ENCODE data around the gene LHX5. TPM values are rescaled to one million over a fixed set of nuclear protein-coding genes. Genes with fewer than 3 reads are reported as not detected.

LHX5 gene
- not detected for polyA plus RNA-seq (2012; ENCODE audit: low read depth, missing spikeins)

DNA sequence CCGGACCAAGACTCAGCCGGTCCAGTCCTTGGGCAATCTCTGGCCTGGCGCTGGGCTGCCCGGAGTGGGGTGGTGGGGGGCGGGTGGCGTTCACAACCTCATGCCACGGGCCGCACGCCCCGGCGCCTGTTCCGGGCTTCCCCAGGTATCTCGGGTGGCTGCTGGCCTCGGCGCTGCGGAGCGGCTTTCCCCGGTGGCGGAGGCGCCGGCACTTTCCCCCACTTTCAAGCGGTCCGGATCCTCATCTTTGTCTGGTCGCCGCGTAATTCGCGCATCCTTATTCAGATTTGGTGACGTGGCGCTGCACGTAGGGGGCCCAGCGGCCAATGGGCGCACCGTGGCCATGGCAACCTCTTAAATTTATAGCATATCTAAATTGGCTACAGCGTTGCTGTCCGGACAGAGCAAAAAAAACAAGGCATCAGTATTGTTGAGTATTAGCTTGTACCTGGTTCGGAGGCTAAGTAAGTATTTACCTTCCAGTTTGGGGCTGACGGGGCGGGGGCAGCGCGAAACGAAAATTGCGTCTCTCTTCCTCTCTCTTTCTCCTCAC is at the start of gene LHX5:
Gene LHX5 (minus strand): TSS at position 253 of the 553 bp plus-strand sequence. CDS start 373 bp downstream, outside the sequence.
- DNase-seq (ENCODE audit: insufficient read length, low spot score) (peak; percentile 17), FAIRE-seq (no peak)

DNA sequence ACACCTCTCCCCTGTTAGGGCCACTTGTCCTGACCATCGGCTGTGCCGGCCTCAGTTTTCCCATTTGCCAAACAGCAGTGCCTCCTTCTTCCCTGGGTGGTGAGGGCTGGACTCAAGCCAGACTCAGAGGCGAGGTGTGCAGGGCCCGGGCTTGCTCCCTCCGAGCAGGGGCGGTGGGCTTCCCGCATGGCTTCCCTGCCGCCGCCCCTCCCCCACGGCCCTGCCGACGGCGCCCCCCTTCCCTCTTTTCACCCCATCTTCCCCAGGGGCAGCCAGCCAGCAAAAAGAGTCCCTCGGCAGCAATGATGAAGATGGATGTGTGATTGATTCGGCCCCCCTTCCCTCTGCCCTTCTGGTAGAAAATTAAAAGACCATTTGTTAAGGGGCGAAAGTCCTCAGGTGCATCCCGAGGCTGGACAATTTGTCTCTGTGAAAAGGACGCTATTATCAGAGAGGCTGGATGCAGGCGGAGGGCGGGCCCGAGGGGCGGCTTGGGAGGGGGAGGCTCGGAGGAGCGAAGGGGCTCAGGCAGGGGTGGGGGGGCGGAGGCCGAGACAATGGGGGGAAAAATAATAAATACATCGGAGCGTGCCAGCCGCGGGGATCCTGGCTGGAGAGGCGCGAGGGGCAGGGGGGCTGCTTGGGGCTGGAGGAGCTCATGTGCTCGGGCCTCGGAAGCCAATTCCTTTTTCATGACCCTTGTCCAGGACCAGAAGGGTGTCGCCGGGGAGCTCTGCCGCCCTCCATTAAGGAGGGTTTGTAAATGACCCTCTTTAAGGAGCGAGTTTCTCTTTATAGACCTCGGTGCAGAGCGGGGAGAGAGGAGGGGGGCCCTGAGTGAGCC is 48.0 kb upstream of the LHX5 start:
- TF ChIP-seq POLR2A (IDR thresholded peaks at IDR 0.05; ENCODE audit: low read depth, low read length): no peak
- no peak for TF ChIP-seq TAF1 (IDR thresholded peaks at IDR 0.05; ENCODE audit: low read depth, low read length)
- no peak for TF ChIP-seq POLR2AphosphoS5 (IDR thresholded peaks at IDR 0.05; ENCODE audit: low read depth, low read length)
- TF ChIP-seq PAX5 (IDR thresholded peaks at IDR 0.05; ENCODE audit: insufficient read depth, low read length, severe bottlenecking): no peak
- TF ChIP-seq SPI1 (IDR thresholded peaks at IDR 0.05; ENCODE audit: low read depth, low read length): no peak
- no peak for TF ChIP-seq POU2F2 (IDR thresholded peaks at IDR 0.05; ENCODE audit: low read depth, low read length)
- FAIRE-seq (no peak), DNase-seq (ENCODE audit: insufficient read length, low spot score) (no peak)

More for the DNA sequence above, at the start of gene LHX5:
- TF ChIP-seq SPI1 (IDR thresholded peaks at IDR 0.05; ENCODE audit: low read depth, low read length): no peak
- TF ChIP-seq PAX5 (IDR thresholded peaks at IDR 0.05; ENCODE audit: insufficient read depth, low read length, severe bottlenecking): no peak
- no peak for TF ChIP-seq TAF1 (IDR thresholded peaks at IDR 0.05; ENCODE audit: low read depth, low read length)
- no peak for TF ChIP-seq POLR2AphosphoS5 (IDR thresholded peaks at IDR 0.05; ENCODE audit: low read depth, low read length)
- no peak for TF ChIP-seq POU2F2 (IDR thresholded peaks at IDR 0.05; ENCODE audit: low read depth, low read length)
- TF ChIP-seq POLR2A (IDR thresholded peaks at IDR 0.05; ENCODE audit: low read depth, low read length): no peak

DNA sequence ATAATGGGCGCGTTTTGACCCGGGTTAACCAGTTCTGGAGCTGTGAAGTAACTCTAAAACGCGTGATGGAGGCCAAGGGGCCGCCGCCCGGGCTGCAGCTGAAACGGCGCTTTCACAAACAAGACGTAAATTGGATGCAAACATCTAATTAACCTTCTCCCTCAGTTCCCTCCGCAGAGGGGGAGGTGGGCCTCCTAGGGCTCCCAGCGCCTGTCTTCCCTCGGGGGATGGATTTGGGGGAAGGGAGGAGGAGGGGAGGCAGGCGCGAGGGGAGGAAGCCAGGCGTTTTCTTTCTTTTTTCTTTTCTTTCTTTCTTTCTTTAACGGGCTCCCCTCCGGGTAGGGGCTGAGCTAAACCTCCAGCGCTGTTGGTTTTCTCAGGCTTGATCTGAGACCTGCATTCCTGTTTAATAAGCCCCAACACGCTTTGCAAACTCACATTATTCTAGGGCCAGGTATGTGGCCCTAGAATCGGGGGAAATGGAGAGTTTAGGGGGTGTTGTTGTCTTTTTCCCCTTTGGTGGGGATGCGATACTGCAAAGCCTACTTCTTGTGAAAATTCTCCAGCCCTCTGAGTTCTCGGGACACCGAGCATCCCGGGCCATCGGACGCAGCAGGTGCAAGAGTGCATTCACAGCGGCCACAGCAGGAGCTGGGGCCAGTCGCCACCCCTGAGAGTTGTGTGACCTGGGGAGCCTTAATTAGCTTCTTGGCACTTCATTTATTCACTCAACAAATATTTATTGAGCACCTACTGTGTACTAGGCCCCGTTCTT is 43.6 kb upstream of the LHX5 start:
- TF ChIP-seq POLR2A (IDR thresholded peaks at IDR 0.05; ENCODE audit: low read depth, low read length) (no peak), PAX5 (IDR thresholded peaks at IDR 0.05; ENCODE audit: insufficient read depth, low read length, severe bottlenecking) (no peak), POU2F2 (IDR thresholded peaks at IDR 0.05; ENCODE audit: low read depth, low read length) (no peak), SPI1 (IDR thresholded peaks at IDR 0.05; ENCODE audit: low read depth, low read length) (no peak), POLR2AphosphoS5 (IDR thresholded peaks at IDR 0.05; ENCODE audit: low read depth, low read length) (no peak)
- FAIRE-seq (no peak), DNase-seq (ENCODE audit: insufficient read length, low spot score) (no peak)

DNA sequence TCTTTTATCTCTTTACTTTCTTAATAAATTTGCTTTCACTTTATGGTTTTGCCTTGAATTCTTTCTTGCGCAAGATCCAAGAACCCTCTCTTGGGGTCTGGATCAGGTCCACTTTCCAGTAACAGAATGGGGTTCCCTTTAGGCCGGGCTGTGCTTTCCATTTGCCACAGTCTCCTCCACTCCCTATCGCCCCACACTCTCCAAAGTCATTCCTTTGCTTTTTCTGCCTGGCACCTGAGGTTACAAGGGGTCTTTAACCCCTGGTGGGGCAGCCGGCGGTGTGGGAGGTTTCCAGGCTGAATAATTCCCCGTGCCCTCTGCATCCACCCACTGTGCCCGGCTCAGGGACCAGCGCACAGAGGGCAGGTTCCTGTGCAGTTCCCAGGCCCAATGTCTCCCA is 42.9 kb upstream of the LHX5 start:
- TF ChIP-seq POU2F2 (IDR thresholded peaks at IDR 0.05; ENCODE audit: low read depth, low read length) (no peak), SPI1 (IDR thresholded peaks at IDR 0.05; ENCODE audit: low read depth, low read length) (no peak), POLR2AphosphoS5 (IDR thresholded peaks at IDR 0.05; ENCODE audit: low read depth, low read length) (no peak), PAX5 (IDR thresholded peaks at IDR 0.05; ENCODE audit: insufficient read depth, low read length, severe bottlenecking) (no peak), POLR2A (IDR thresholded peaks at IDR 0.05; ENCODE audit: low read depth, low read length) (no peak), TAF1 (IDR thresholded peaks at IDR 0.05; ENCODE audit: low read depth, low read length) (no peak)

DNA sequence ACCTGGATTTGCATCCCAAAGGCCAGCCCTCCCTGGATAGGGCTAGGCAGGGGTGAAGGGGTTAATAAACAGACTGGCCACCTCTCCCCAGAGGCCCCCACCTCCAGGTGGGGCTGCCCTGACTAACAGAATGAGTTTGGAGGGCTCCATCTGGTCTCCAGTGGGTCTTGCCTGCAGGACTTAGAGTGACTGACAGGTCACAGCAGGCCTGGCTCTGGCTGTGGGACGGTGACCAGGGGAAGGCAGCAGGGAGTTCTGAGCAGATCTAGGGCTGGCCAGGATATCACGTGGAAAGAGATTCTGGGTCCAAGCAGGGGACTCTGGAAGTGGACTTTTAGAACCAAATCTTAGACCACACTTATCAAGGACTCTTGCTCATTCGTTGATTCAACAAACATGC is 40.9 kb upstream of the LHX5 start:
- DNase-seq (ENCODE audit: insufficient read length, low spot score) (no peak), FAIRE-seq (no peak)
- TF ChIP-seq POLR2AphosphoS5 (IDR thresholded peaks at IDR 0.05; ENCODE audit: low read depth, low read length): no peak

More for the DNA sequence above, 42.9 kb upstream of the LHX5 start:
- DNase-seq (ENCODE audit: insufficient read length, low spot score) (no peak), FAIRE-seq (no peak)

DNA sequence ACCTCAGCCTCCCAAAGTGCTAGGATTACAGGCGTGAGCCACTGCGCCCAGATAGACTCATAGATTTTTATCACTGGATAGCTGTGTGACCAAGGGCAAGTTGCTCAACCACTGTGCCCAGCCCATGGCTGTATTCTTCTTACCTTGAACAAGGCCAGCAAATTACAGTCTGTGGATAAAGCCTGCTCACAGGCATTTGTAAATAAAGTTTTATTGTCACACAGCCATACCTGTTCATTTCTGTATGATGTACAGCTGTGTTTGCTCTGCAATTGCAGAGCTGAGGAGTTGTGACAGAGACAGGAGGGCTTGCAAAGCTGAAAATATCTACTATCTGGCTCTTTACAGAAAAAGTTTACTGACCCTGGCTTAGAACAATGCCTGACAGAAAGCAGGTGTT is 35.2 kb upstream of the LHX5 start:
- no peak for DNase-seq (ENCODE audit: insufficient read length, low spot score)
- TF ChIP-seq TAF1 (IDR thresholded peaks at IDR 0.05; ENCODE audit: low read depth, low read length): no peak
- no peak for TF ChIP-seq PAX5 (IDR thresholded peaks at IDR 0.05; ENCODE audit: insufficient read depth, low read length, severe bottlenecking)
- no peak for TF ChIP-seq POLR2AphosphoS5 (IDR thresholded peaks at IDR 0.05; ENCODE audit: low read depth, low read length)
- no peak for TF ChIP-seq POLR2A (IDR thresholded peaks at IDR 0.05; ENCODE audit: low read depth, low read length)
- no peak for TF ChIP-seq POU2F2 (IDR thresholded peaks at IDR 0.05; ENCODE audit: low read depth, low read length)
- TF ChIP-seq SPI1 (IDR thresholded peaks at IDR 0.05; ENCODE audit: low read depth, low read length): no peak
- FAIRE-seq: no peak

DNA sequence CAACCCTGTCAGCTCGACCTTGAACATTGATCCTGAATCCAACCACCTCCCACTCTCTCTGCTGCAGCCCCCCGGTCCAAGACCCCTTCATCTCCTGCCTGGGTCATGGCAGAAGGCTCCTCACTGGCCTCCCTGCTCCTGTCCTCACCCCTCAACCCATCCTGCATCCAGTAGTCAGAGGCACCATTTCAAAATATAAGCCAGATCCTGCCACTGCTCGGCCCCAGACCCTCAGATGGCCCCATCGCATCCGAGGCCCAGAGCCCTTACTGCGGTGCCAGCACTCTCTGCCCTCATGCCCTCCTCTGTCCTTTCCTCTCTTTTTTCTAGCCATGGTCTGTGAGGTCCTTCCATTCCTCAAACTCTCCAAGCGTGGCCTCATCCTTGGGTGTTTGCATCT is 34.3 kb upstream of the LHX5 start:
- TF ChIP-seq PAX5 (IDR thresholded peaks at IDR 0.05; ENCODE audit: insufficient read depth, low read length, severe bottlenecking) (no peak), POLR2AphosphoS5 (IDR thresholded peaks at IDR 0.05; ENCODE audit: low read depth, low read length) (no peak), POU2F2 (IDR thresholded peaks at IDR 0.05; ENCODE audit: low read depth, low read length) (no peak), SPI1 (IDR thresholded peaks at IDR 0.05; ENCODE audit: low read depth, low read length) (no peak), TAF1 (IDR thresholded peaks at IDR 0.05; ENCODE audit: low read depth, low read length) (no peak), POLR2A (IDR thresholded peaks at IDR 0.05; ENCODE audit: low read depth, low read length) (no peak)
- FAIRE-seq (no peak), DNase-seq (ENCODE audit: insufficient read length, low spot score) (no peak)

DNA sequence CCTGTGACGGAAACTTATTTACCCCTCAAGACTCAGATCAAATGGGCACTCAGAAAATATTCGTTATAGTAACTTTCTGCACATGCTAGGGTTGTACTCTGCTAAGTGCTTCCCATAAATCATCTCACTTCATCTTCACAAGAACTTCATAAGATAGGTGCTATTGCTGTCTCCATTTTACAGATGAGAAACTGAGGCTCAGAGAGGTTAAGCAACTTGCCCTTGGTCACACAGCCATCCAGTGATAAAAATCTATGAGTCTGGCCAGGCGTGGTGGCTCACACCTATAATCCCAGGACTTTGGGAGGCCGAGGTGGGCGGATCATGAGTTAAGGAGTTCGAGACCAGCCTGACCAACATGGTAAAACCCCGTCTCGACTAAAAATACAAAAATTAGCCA is 33.2 kb upstream of the LHX5 start:
- no peak for DNase-seq (ENCODE audit: insufficient read length, low spot score)
- TF ChIP-seq POLR2A (IDR thresholded peaks at IDR 0.05; ENCODE audit: low read depth, low read length): no peak
- TF ChIP-seq TAF1 (IDR thresholded peaks at IDR 0.05; ENCODE audit: low read depth, low read length): no peak
- TF ChIP-seq PAX5 (IDR thresholded peaks at IDR 0.05; ENCODE audit: insufficient read depth, low read length, severe bottlenecking): no peak
- FAIRE-seq: no peak

DNA sequence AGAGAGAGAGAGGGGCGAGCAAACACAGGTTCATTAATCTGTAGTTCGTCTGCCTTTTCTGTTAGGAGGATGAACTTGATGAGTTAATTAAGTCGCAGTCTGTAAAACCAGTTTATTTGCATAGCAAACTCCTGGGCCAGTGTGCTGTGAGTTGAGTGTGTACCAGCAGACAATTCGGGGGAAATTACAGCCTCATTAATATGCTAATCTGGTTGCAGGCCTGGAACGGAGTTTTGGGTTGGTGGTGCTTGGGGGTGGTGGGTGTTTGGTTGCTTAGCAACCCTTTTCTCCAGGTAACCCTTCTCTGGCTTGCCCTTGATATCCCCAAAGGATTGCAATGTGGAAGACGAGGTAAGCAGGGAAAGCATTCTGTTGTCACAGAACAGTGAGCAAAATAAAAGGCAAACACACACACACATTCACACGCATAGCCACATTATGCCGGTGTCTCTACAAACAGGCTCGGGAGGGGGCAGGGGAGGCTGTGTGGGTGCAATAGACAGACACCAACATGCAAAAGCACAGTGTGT is 29.2 kb upstream of the LHX5 start:
- DNase-seq (ENCODE audit: insufficient read length, low spot score) (no peak), FAIRE-seq (no peak)
- TF ChIP-seq SPI1 (IDR thresholded peaks at IDR 0.05; ENCODE audit: low read depth, low read length): no peak
- no peak for TF ChIP-seq TAF1 (IDR thresholded peaks at IDR 0.05; ENCODE audit: low read depth, low read length)
- no peak for TF ChIP-seq POLR2A (IDR thresholded peaks at IDR 0.05; ENCODE audit: low read depth, low read length)
- TF ChIP-seq PAX5 (IDR thresholded peaks at IDR 0.05; ENCODE audit: insufficient read depth, low read length, severe bottlenecking): no peak
- TF ChIP-seq POLR2AphosphoS5 (IDR thresholded peaks at IDR 0.05; ENCODE audit: low read depth, low read length): no peak
- no peak for TF ChIP-seq POU2F2 (IDR thresholded peaks at IDR 0.05; ENCODE audit: low read depth, low read length)

All from GM12891 (cell line).